GM12864 (cell line): ENCODE data around the gene SSU72.

ENCODE experiments used
- DNase-seq: peaks from one replicate; pipeline ENCODE4 v3.0.0-alpha.2; 2011; ENCODE audit warnings: low read depth
- H3K4me3 ChIP-seq: 2 replicates; pipeline ENCODE4 v1.5.1; 2011; ENCODE audit warnings: mild to moderate bottlenecking, low read depth, low read length, control low read depth
- CTCF ChIP-seq: IDR thresholded peaks from 2 replicates; pipeline ENCODE4 v1.5.1; 2011; ENCODE audit warnings: low read depth, mild to moderate bottlenecking, moderate library complexity, low read length, control low read depth, inconsistent platforms; ENCODE audit errors: missing control alignments

SSU72 gene

DNA sequence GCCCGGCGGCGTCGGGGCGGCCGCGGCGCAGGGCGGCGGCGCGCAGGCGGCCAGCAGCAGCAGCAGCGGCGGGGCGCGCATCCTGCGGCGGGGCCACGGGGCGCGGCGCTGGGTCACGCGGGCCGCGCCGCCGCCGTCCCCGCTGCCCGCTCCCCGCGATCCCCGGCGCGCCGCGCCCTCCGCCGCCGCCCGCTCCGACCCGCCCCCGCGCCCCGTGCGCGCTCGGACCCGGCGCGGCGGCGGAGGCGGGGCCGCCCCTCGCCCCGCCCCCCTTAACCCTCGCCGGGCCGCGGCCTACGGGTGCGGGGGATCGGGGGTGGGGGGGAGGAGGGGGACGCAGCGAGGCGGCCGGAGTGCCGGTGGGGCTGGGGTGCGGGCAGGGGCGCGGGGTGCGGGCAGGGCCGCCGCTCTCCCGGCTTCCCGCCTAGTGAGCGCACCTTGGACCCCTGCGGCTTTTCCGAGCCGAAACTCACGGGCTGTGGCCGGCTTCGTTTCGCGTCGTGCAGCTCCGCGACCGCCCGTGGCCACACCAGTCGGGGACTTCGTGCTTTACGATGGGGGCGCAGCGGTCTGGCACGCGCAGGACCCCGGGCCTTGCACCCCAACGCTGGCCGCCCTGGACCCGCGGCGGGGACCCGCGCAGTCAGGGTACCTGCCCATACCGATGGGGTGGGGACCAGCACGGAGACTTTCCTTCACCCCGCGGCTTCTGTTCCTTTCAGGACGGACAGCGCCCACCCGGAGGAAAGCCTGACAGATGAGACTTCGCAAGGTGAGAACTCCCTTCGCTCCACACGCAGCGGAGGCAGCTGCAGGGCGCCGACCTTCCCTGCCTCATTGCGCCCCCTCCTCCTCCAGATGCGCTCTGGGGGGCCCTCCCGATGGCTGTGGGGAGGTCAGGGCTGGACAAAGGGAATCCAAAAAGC, 25.5 kb upstream of the SSU72 start, which contains the start of gene FNDC10:
FNDC10 (minus strand) TSS at position 201 of the 926 bp plus-strand sequence; CDS start at position 81, 120 bp downstream.
- no peak for DNase-seq
- no peak for TF ChIP-seq CTCF
- no peak within 1 kb of the TSS; the same call in 1 of the 2 replicates for H3K4me3 ChIP-seq

- peak; percentile 12 for TF ChIP-seq CTCF
- no peak for DNase-seq
- H3K4me3 ChIP-seq, result no peak overlapping the region; the same call in 1 of the 2 replicates
These were observed 24.6 kb upstream of the SSU72 start for GRCh38 chr1:1599030-1599934.

DNA sequence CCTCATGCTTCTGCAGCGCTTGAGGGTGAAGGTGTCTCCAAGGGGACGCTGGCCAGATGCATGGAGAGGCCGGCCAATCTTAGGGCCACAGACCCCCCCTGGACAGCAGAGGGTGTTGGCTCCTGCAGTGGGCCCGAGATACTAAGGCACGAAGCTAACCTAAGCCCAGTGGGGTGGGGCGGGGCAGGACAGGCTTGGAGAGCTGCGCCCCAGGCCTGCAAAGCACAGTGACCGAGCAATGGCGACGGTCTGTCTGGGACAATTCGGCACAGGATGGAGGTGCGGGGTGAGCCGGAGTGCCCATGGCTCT, 24.0 kb upstream of the SSU72 start:
- no peak for DNase-seq
- TF ChIP-seq CTCF, result no peak
- no peak overlapping the region for H3K4me3 ChIP-seq

DNA sequence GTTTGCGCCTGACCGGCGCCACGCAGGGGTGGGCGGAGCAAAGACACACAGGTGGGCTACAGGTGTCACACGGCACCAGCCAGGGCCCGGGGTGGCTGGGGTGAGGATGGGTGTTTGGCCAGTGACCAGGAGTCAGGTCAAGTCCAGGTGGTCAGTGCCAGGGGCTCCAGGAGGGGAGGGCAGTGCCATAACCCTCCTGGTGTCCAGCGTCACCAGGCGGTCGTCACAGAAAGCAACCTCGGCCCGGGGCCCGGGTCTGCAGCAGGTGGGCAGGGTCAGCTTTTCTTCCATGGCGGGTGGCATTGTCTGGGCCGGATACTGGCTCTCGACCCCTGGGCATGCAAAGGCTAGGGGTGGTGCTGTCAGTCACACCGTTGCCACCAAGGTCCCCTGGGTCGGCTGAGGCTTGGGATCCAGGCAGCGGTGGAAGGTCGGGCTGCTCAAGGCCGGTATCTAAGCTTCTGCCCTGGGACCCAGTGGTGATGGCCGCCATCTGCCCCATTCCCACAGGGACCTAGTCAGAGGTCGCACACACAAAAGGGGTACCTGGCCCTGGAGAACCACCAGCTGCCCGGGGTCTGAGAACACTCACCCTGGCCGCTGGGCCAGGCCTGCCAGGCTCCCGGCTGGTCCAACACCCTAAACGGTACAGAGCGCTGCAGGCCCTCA, 23.5 kb upstream of the SSU72 start:
- no peak for TF ChIP-seq CTCF
- no peak overlapping the region for H3K4me3 ChIP-seq
- DNase-seq, result no peak

GRCh38 chr1:1597275-1597930, 22.7 kb upstream of the SSU72 start:
- TF ChIP-seq CTCF, result peak; percentile 64
- no peak for DNase-seq
- H3K4me3 ChIP-seq, result no peak overlapping the region
